GM23248 (cell line): ENCODE measurements around the gene MYMK. TPM values are rescaled to one million over a fixed set of nuclear protein-coding genes. Genes with fewer than 3 reads are reported as not detected.

ENCODE experiments used
- DNase-seq: peaks from one replicate; pipeline ENCODE4 v3.0.0-alpha.2; 2015
- H2AFZ ChIP-seq: fragments of 200-600 bp; sonication (generic); 2 replicates; pipeline ENCODE4 v1.6.1; 2016; ENCODE audit warnings: antibody characterized with exemption
- H3F3A ChIP-seq: fragments of 200-600 bp; sonication (generic); 2 replicates; pipeline ENCODE4 v1.6.1; 2016; ENCODE audit warnings: mild to moderate bottlenecking, antibody characterized with exemption, mixed run types; ENCODE audit not compliant: insufficient read depth
- H3K27ac ChIP-seq: fragments of 200-600 bp; sonication (generic); 2 replicates; pipeline ENCODE4 v1.5.1; 2016; ENCODE audit warnings: mild to moderate bottlenecking
- H3K27me3 ChIP-seq: fragments of 200-600 bp; sonication (generic); replicated peaks from 2 replicates; pipeline ENCODE4 v1.6.1; 2016; ENCODE audit warnings: mild to moderate bottlenecking; ENCODE audit not compliant: insufficient read depth
- H3K36me3 ChIP-seq: fragments of 200-600 bp; sonication (generic); 2 replicates; pipeline ENCODE4 v1.6.1; 2016; ENCODE audit warnings: low read depth, mild to moderate bottlenecking
- H3K4me1 ChIP-seq: fragments of 200-600 bp; sonication (generic); 2 replicates; pipeline ENCODE4 v1.6.1; 2016; ENCODE audit warnings: mild to moderate bottlenecking; ENCODE audit not compliant: insufficient read depth
- H3K4me2 ChIP-seq: fragments of 200-600 bp; sonication (generic); one replicate; pipeline ENCODE4 v1.6.1; 2016; ENCODE audit warnings: mild to moderate bottlenecking; ENCODE audit not compliant: unreplicated experiment
- H3K4me3 ChIP-seq: fragments of 200-600 bp; sonication (generic); 2 replicates; pipeline ENCODE4 v1.5.1; 2016; ENCODE audit warnings: mild to moderate bottlenecking
- H3K79me2 ChIP-seq: fragments of 200-600 bp; sonication (generic); 2 replicates; pipeline ENCODE4 v1.6.1; 2016; ENCODE audit warnings: mild to moderate bottlenecking; ENCODE audit not compliant: insufficient read depth
- H3K9ac ChIP-seq: fragments of 200-600 bp; sonication (generic); 2 replicates; pipeline ENCODE4 v1.6.1; 2016; ENCODE audit warnings: mild to moderate bottlenecking
- H3K9me2 ChIP-seq: fragments of 200-600 bp; sonication (generic); 2 replicates; pipeline ENCODE4 v1.6.1; 2016; ENCODE audit warnings: mixed run types, mild to moderate bottlenecking, moderate library complexity; ENCODE audit not compliant: insufficient read depth
- H3K9me3 ChIP-seq: fragments of 200-600 bp; sonication (generic); one replicate; pipeline ENCODE4 v1.6.1; 2017; ENCODE audit warnings: low read depth
- H4K20me1 ChIP-seq: fragments of 200-600 bp; sonication (generic); 2 replicates; pipeline ENCODE4 v1.6.0; 2016; ENCODE audit not compliant: insufficient read depth
- EZH2 ChIP-seq: fragments of 200-600 bp; sonication (generic); IDR thresholded peaks from 2 replicates; pipeline ENCODE4 v1.6.1; 2018; ENCODE audit warnings: antibody characterized with exemption, mild to moderate bottlenecking; ENCODE audit not compliant: insufficient read depth, poor library complexity, severe bottlenecking
- EZH2phosphoT487 ChIP-seq: fragments of 200-600 bp; sonication (generic); IDR thresholded peaks from 2 replicates; pipeline ENCODE4 v1.6.1; 2018; ENCODE audit warnings: antibody characterized with exemption, moderate library complexity, mild to moderate bottlenecking, low read depth; ENCODE audit not compliant: insufficient read depth
- WGBS, 2 experiments: methylation state at CpG; one replicate each; pipeline ENCODE4 v1.1.6; 2015 to 2017; ENCODE audit warnings: low lambda C conversion rate in 2 of 2, low coverage in 1 of 2; ENCODE audit errors: missing lambda C conversion rate in 2 of 2; 5-methylcytosine and 5-hydroxymethylcytosine counted together
- in situ Hi-C: fragments of 300-500 bp; cut with MboI; formaldehyde crosslinking; loops from 2 replicates; pipeline ENCODE4 v1.15.0; 2020
- polyA plus RNA-seq: library from polyadenylated mRNA; unstranded; fragments of >200 nt; fragmentation: Nextera tagmentation; extraction: Ambion mirVana; gene quantifications from 2 replicates; pipeline ENCODE4 v1.2.1, GENCODE V29; 2016
- total RNA-seq: library from RNA; depleted of rRNA; stranded (reverse); fragments of >200 nt; shearing (Covaris generic); gene quantifications from 2 replicates; pipeline ENCODE4 v1.2.3, GENCODE V29; 2014

The MYMK gene
- total and polyA plus RNA-seq, 2 experiments from 2014 or later = not detected

DNA sequence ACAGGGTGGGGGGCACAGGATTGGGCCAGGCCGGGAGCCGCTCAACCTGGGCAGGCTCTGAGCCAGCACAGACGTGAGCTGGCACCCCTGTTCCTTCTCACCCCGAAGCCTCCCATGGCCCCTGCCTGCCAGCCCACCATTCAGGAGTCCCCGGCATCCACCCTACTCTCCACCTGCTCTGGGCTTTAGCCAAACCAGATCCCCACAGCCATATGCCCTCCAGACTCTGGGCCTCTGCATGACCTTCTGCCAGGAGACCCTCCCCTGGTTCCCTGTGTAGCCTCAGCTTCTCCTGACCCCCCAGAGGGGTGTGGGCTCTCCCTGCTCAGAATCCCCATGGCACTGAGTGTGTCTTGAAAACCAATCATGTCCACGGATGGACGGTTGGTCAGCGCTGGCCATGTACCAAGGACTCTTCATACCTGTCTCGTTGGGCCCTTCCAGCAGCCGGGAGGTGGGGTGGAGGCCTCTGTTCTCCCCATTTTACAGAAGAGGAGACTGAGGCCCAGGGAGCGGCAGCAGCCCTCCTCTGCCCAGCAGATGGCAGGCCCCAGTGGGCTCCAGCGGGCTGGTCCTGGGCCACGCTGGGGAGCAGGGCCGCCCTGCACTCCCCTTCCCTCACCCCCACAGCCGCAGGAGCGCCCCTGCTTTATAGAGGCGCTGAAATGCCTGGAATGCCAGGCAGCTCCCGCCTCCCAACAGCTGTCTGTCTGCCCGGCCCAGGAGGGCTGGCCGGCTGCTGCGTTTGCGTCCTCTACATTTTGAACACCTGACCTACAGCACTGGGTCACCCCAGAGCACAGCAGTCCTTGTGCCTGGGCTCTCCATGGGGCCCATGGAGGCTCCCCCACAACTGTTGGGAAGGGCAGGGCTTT lies 3.5 kb upstream of the MYMK start:
- Histone ChIP-seq H2AFZ (no peak overlapping the region), H3K9me3 (no peaks in the 10 kb centered on the region), H3K27me3 (peaks cover 57% of the 10 kb centered on the region), H3K4me1 (no peaks in the 10 kb centered on the region), H3K27ac (no peak overlapping the region), H3K9ac (no peak overlapping the region), H4K20me1 (no peaks in the 10 kb centered on the region), H3K4me2 (no peak overlapping the region), H3K79me2 (no peaks in the 10 kb centered on the region), H3K9me2 (no peaks in the 10 kb centered on the region), H3K36me3 (no peaks in the 10 kb centered on the region), H3K4me3 (no peak overlapping the region), H3F3A (no peaks in the 10 kb centered on the region)
- TF ChIP-seq EZH2 (peak; percentile 9), EZH2phosphoT487 (no peak)
- no peak for DNase-seq
- WGBS, 2 experiments = 30 to 31% methylated on average over 13 to 21 of the region's 22 CpGs
- in situ Hi-C loops = loop anchor here (10.0 kb wide), 1 partner anchor 197 kb away; no protein-coding TSS in a partner anchor

DNA sequence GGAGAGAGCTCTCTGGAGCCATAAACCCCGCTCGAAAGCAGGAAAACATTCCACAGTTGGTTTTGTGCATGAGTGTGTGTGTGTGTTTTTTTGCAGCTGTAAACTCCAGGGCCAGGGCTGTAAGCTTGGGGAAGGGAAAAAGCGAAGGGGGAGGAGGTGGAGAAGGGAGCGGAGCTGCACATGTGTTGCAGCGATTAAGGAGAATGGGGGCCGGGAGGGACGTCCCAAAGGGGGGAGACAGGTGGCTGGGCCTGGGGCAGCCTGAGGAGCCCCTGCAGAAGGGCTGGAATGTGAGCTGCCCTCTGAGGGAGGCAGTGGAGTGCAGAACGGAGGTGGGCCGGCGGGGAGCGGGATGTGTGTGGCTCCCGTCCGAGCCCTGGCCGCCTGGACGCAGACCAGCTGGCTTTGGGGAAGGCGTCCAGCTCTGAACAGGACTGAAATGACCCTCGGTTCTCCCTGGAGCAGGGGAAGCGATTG lies 2.7 kb upstream of the MYMK start:
- H3K79me2 ChIP-seq = no peaks in the 10 kb centered on the region
- peaks cover 61% of the 10 kb centered on the region for H3K27me3 ChIP-seq
- no peak overlapping the region for H3K4me2 ChIP-seq
- no peak for TF ChIP-seq EZH2phosphoT487
- no peak for TF ChIP-seq EZH2
- no peaks in the 10 kb centered on the region for H3F3A ChIP-seq
- H3K9ac ChIP-seq = no peak overlapping the region
- H4K20me1 ChIP-seq = no peaks in the 10 kb centered on the region
- WGBS, 2 experiments = 14 to 15% methylated on average over 14 to 18 of the region's 18 CpGs
- no peak overlapping the region for H3K27ac ChIP-seq
- no peaks in the 10 kb centered on the region for H3K4me1 ChIP-seq
- H3K36me3 ChIP-seq = no peaks in the 10 kb centered on the region
- no peak for DNase-seq
- H3K9me2 ChIP-seq = no peaks in the 10 kb centered on the region
- in situ Hi-C loops = loop anchor here (10.0 kb wide), 1 partner anchor 197 kb away; no protein-coding TSS in a partner anchor
- no peak overlapping the region for H2AFZ ChIP-seq
- no peak overlapping the region for H3K4me3 ChIP-seq
- no peaks in the 10 kb centered on the region for H3K9me3 ChIP-seq

DNA sequence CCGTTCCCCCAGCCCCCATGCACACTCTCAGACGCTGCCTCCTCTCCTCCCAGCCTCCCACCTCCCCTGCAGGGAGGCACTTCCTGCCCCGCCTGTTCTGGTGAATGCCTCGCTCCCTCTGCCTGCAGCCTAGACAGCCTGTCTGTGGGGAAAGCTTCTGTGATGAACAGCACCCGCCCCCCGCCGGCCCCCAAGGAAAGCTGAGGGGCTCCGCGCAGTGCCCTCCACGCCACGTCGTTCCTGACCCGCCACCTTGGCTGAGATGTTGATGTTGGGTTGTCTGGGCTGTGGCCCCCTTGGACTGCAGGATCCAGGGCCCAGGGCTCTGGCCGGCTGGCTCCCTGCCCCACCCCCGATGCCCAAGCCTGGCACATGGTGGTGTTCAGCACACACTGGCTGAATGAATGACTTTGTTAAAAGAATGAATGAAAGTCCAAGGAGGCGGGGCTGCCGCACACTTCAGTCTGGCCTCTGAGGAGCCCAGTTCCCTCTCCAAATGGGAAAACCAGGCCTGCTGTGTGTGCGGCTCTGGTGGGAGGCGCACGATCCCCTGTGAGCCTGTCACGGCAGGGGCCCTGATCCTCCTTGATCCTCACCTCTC lies 2.1 kb upstream of the MYMK start:
- no peak overlapping the region for H3K4me2 ChIP-seq
- no peaks in the 10 kb centered on the region for H3K4me1 ChIP-seq
- no peaks in the 10 kb centered on the region for H3K36me3 ChIP-seq
- in situ Hi-C loops = loop anchor here (10.0 kb wide), 1 partner anchor 198 kb away; no protein-coding TSS in a partner anchor
- no peaks in the 10 kb centered on the region for H3K9me2 ChIP-seq
- WGBS, 2 experiments = 37 to 39% methylated on average over 15 to 21 of the region's 21 CpGs
- H4K20me1 ChIP-seq = no peaks in the 10 kb centered on the region
- no peak overlapping the region for H3K27ac ChIP-seq
- no peaks in the 10 kb centered on the region for H3K9me3 ChIP-seq
- H3F3A ChIP-seq = no peaks in the 10 kb centered on the region
- peaks cover 61% of the 10 kb centered on the region for H3K27me3 ChIP-seq
- H2AFZ ChIP-seq = no peak overlapping the region
- H3K4me3 ChIP-seq = no peak overlapping the region
- DNase-seq = no peak
- H3K79me2 ChIP-seq = no peaks in the 10 kb centered on the region
- no peak for TF ChIP-seq EZH2
- no peak for TF ChIP-seq EZH2phosphoT487
- H3K9ac ChIP-seq = no peak overlapping the region

DNA sequence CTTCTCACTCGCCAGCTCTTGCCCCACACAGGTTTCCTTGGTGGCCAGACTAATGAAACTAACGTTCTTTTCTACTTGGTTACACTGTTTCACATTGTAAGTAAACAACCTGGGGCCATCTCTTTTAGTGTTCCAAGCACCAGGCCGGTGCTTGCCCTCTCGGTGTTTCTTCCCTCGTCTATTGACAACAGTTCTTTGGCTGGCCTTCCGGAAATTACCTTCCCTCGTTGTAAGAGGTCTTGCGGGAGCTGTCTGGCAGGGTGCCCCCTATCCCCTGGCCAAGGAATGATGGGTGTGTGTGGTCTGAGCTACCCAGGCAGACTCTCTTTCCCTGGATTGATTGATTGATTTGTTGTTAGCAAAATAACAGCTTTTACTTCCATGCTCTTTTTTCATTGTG lies 918 bp upstream of the MYMK start:
- no peaks in the 10 kb centered on the region for H3F3A ChIP-seq
- in situ Hi-C loops = loop anchor here (10.0 kb wide), 1 partner anchor 199 kb away; no protein-coding TSS in a partner anchor

More for the DNA sequence above, 918 bp upstream of the MYMK start:
- no peak overlapping the region for H2AFZ ChIP-seq
- TF ChIP-seq EZH2phosphoT487 = no peak
- no peak for TF ChIP-seq EZH2
- WGBS, 2 experiments = 49 to 57% methylated on average over 8 of the region's 8 CpGs
- no peaks in the 10 kb centered on the region for H4K20me1 ChIP-seq
- no peaks in the 10 kb centered on the region for H3K9me2 ChIP-seq
- no peak overlapping the region for H3K27ac ChIP-seq
- peaks cover 56% of the 10 kb centered on the region for H3K27me3 ChIP-seq
- H3K4me1 ChIP-seq = no peaks in the 10 kb centered on the region
- no peaks in the 10 kb centered on the region for H3K9me3 ChIP-seq
- H3K9ac ChIP-seq = no peak overlapping the region
- DNase-seq = no peak
- H3K36me3 ChIP-seq = no peaks in the 10 kb centered on the region
- no peak overlapping the region for H3K4me3 ChIP-seq
- H3K4me2 ChIP-seq = no peak overlapping the region
- H3K79me2 ChIP-seq = no peaks in the 10 kb centered on the region
